ENCODE measurements around the gene UROD.

DNA sequence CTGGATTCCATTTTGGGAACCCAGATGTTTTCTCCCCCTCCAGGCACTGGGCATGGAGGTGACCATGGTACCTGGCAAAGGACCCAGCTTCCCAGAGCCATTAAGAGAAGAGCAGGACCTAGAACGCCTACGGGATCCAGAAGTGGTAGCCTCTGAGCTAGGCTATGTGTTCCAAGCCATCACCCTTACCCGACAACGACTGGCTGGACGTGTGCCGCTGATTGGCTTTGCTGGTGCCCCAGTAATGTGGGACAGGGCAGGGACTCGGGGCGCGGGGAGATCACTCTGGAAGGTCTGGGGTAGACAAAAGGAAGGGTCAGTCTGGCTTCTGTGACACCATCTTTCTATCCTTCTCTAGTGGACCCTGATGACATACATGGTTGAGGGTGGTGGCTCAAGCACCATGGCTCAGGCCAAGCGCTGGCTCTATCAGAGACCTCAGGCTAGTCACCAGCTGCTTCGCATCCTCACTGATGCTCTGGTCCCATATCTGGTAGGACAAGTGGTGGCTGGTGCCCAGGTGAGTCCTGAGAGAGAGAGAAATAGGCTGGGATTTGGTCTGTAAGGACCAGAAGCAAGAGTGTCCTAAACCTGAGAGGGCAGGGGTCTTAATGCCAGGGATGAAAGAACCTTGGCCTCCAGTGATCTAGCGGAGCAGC is 1.6 kb downstream of the UROD start:
- TF ChIP-seq, protein P1, sequence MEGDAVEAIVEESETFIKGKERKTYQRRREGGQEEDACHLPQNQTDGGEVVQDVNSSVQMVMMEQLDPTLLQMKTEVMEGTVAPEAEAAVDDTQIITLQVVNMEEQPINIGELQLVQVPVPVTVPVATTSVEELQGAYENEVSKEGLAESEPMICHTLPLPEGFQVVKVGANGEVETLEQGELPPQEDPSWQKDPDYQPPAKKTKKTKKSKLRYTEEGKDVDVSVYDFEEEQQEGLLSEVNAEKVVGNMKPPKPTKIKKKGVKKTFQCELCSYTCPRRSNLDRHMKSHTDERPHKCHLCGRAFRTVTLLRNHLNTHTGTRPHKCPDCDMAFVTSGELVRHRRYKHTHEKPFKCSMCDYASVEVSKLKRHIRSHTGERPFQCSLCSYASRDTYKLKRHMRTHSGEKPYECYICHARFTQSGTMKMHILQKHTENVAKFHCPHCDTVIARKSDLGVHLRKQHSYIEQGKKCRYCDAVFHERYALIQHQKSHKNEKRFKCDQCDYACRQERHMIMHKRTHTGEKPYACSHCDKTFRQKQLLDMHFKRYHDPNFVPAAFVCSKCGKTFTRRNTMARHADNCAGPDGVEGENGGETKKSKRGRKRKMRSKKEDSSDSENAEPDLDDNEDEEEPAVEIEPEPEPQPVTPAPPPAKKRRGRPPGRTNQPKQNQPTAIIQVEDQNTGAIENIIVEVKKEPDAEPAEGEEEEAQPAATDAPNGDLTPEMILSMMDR (conservative IDR thresholded peaks at IDR 0.05 in 1 of 2, IDR thresholded peaks at IDR 0.05 in 1 of 2; ENCODE audit: extremely low read depth in 1 of 2, insufficient read depth in 1 of 2, low read depth in 1 of 2, low read length in 2 of 2) = no peak
- TF ChIP-seq EZH2 (IDR thresholded peaks at IDR 0.05; ENCODE audit: borderline replicate concordance, low read length) = no peak
